LoVo (cell line): ENCODE measurements around the gene ARL14EP.

Experiments
- DNase-seq: peaks from one replicate; pipeline ENCODE4 v3.0.0-alpha.2; 2016; ENCODE audit warnings: low spot score

ARL14EP gene

DNA sequence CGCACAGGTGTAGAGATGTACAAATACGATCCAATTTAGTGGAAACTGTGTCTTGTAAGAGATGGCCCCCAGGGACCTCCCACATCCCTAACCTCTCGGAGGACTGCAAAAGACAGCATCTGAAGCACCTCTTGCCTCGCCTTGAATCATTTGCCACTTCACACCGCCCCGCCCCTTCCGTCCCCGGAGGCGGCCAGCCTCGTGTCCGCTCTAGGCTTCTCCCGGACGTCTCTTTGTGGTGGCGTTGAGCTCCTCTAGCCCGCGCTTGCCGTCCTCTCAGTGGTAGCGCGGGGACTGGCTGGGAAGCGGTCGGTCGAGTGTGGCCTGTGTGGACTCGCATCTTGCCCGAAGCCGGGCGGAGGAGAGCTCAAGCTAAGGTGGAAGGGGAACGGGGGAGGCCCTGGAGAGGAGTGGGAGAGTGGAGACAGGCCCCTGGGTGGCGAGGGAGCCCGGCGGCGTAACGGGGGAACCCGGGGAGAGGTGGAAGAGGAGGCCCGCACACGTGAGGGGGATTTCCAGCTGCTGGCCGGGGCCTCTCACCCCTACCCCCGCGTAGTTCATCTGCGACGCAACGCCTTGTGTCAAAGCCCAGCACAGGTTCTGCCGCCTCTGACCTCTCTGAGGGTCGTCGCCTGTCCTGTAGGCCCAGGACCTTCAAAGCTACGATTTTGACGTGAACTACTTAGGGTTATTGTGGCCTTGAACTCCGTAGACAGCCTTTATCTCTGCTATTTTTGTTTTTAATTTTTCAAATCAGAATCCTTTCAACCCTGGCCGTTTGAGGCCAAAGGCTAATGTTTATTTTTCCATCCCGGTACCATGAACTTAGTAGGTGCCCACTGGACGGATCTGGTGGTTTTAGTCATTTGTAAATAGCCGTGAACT lies at the start of gene ARL14EP:
Gene ARL14EP (plus strand): TSS at position 279 of the 885 bp plus-strand sequence. CDS start 7,845 bp downstream, outside the sequence.
- peak; percentile 92 for DNase-seq

GRCh38 chr11:30277176-30277575 lies 45.7 kb upstream of the ARL14EP start:
- DNase-seq = no peak

DNA sequence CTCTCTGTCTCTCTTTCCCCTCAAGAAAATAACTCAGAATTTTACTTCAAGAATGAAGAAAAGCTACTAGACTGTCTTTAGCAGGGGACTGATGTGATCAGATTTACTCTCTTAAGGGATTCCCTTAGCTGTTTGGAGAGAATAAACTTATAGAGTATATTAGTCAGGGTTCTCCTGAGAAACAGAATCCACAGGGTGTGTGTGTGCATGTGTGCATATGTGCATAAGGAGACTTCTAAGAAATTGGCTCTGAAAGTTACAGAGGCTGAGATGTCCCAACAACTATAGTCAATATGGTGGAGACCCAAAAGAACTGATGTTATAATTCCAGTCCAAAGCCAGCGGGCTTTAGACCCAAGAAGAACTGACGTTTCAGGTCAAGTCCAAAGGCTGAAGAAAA lies 43.1 kb upstream of the ARL14EP start:
- no peak for DNase-seq

DNA sequence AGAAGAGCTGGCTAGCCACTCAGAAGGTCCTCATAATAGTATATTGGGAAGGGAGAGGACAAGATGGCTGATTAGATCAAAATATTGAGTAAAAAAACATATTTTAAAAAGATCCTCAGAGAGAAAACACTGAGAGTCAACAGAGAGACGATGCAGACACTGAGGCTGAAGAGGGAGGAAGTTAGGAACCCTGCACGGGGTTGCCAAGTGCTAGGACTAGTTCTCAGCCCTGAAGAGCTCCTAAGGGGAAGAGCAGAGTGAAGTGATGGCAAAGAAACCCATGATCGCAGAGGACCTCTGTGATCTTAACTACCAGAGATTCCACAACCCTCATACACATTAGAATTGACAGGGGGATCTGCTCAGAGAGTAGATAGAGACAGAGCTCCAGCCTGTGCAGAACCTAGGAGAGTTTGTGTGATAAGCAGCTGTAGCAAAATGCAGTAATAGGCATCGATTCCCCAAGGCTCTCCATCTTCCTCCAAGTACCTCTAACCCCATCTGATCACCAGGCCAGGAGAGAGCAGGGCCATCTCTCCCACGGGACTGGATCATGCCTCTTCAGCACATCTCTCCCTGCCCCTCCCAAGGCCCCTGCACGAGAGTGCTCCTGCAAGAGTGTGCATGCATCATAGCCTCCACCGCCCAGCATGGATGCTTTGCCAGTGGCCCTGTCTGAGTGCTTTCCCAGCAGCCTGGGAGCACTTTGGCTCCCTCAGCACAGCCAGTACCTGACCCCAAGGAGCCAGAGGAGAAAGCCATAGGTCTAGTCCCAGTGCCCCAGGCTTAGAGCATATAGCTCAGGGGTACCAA lies 41.2 kb upstream of the ARL14EP start:
- DNase-seq = no peak

- DNase-seq = no peak
These were observed 40.6 kb upstream of the ARL14EP start for GRCh38 chr11:30282289-30282631.

DNA sequence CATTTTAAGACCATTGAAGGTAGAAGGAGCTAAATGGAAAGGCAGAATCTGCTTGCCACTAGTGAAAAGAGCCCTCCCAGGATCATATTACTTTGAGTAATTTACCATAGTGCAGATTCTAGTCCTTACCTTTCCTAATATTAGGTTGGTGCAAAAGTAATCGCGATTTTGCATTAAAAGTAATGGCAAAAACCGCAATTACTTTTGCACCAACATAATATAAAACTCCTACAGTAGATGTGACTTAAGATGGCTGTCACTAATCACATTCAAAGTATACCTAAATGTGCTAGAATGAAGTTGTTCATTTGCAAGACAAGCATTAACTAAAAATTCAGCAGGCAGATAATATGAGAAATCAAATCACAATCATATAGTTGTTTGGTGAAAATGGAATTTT lies 38.1 kb upstream of the ARL14EP start:
- no peak for DNase-seq

- DNase-seq = no peak
These were observed 37.3 kb upstream of the ARL14EP start for GRCh38 chr11:30285416-30286121.

DNA sequence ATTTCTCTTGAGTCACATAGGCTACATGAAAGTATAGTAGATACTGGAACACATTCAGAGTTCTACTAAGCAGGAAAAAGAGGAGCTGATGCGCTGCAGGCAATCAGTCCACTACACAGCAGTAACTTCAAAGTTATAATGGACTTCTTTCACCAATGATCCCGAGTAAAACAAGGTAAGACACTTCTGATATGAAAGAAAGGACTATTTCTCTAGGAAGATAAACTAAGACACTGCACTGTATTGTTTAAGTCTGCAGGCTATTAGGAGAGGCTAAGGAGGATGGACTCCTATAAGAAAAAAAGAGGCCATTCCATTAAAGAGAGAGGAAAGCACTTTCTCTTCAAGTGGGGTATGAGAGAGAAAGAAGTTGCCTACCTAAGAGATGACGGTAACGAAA lies 31.6 kb upstream of the ARL14EP start:
- DNase-seq = no peak

GRCh38 chr11:30292545-30292944 lies 30.4 kb upstream of the ARL14EP start:
- no peak for DNase-seq

DNA sequence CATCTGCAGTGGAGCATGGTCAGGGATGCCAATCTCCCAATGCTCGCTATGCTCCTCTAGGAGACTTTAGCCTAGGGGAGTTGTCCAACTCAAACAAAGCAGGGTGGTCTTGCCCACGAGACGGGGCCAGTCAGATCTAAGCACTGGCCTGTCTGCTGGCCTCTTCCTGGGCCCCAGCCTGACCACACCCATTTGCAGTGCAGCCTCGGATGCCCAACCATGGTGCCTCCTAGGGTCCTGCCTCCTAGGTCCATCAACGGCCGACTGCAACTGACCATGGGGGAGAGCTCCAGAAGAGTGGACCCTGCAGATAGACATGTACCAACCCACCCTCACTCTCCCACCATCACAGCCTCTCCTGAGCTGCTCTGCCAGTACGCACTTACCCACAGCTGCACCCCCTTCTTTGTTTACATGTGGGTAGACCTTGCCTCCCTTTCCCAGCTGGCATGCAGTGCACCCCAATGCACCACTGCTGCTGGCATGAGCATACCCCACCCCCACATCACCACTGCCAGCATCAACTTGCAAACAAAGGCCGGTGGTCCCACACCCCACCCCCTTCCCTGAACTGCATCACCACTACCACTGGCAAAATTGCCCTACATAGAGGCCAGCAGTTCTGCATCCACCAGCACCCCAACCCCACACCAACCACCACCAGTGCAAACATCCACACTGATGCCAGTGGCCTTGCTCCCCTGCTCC lies 27.6 kb upstream of the ARL14EP start:
- DNase-seq = no peak

DNA sequence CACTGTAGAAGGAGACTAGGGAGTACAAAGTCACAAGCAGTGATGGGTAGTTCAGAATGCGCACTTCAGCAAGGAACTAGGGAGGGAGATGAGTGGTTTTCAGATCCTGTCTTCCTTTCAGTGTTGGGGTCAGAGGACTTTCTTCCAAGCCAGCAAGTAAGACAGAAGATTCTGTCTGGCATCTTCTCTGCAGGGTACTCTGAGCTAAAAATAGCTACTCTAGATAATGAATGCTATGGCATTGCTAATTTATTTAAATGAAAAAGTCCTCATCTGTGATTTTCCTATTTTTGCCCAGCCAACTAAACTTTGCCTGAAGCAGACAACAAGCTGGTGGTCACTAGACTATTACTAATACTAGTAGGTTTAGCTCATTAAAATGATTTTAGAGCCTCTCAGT lies 18.3 kb upstream of the ARL14EP start:
- no peak for DNase-seq

DNA sequence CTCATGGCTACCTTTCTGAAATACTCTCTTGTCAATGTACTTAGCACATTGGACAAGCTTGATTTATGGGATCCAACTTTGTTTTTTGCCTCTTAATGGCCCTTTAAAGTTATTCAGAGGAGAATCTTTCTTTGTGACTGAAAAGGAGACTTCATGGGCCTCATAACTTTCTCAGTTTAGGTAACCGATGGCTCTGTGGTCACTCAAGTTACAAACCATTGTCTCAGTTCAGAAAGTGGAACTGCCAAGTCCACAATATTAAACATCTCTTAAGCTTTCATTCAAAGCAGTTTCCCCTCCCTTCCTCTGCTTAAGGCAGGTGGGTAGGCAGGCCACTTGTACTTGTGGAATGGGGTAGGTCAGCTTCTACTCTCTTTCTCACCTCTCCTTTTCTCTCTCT lies 12.3 kb upstream of the ARL14EP start:
- DNase-seq = no peak

DNA sequence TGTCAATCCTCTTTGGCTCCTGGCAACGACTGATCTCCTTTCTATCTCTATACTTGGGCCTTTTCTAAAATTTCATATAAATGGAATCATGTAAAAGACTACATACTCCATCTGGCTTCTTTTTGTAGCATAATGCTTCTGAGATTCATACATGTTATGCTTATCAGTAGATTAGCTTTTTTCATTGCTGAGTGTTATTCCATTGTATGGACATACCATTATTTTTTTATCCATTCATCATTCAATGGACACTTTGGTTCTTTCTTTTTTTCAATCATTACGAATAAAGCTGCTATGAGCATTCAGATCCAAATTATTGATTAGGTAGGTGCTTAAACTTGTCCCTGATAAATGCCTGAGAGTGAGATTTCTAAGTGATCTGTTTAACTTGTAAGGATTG lies 11.7 kb upstream of the ARL14EP start:
- DNase-seq = no peak

- DNase-seq = no peak
These were observed 10.7 kb upstream of the ARL14EP start for GRCh38 chr11:30312243-30312642.

GRCh38 chr11:30313580-30313979 lies 9.3 kb upstream of the ARL14EP start:
- DNase-seq = no peak

DNA sequence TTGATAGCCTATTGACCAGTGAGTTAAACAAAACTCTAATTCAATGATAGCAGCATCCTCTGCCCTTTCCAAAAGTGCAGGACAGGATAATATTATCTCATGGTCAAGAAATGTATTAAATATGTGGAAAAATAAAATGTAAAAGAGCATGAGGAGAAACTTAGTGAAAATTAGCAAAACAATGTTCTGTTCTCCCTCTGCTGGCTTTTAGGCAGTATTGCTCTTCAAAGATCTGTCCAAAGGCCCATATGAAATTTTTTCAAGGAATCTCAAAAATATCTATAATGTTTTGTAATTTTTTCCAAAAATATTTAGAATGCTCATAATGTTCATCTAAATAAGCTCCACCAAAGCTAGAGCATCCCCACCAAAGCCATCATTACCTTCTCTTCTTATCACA lies 8.3 kb upstream of the ARL14EP start:
- no peak for DNase-seq

DNA sequence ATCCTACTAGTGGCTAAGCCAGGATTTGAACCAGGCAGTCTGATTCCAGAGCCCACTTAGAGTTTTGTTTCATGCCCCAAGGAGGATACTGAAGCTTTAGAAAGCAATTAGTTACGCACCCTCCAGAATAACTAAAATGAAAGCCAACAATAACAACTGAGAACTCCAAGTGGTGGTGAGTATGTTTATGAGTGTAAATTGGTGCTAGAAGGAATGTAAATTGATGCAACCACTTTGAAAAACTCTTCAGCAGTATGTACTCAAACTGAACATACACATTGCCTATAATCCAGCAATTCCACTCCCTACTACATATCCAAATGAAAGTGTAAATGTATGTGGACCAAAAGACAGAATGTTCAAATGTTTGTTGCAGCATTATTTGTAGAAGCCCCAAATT lies 6.7 kb upstream of the ARL14EP start:
- no peak for DNase-seq

DNA sequence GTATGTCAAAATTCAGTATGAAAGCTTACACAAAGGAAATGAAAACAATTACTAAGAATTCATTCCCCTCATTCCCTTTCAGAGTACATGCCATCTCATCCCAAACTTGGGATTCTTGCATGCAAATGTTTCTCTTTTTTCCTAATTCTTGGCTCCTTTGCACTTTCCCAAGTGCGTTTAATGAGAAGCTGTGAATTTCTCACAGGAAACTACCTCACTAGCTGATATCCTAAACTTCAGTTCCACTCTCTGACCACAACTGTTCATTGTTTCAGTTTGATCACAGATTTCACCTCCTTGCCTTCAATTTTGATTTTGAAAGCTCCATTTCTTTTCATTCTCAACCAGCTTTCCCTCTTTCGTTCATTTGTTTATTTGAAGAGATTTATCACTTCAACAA lies 5.9 kb upstream of the ARL14EP start:
- no peak for DNase-seq

DNA sequence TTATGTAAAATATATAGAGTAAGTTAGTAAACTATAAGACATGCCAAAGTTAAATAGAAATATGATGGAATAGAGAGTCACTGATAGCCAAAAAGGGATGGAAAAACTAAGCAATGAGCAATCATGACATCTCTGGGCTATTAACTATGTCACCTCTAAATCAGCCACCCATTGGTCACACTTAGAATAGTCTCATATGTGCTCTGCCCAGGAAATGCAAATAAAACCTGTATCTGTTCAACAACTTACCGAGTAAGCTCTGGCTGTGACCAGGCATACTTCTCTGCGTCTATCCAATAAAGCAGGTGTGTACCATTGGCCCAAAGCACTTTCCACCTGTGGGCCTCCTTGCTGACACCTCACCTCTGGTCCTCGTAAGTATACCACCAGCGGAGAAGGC lies 1.6 kb upstream of the ARL14EP start:
- DNase-seq = no peak

GRCh38 chr11:30322191-30322590 lies 713 bp upstream of the ARL14EP start:
- DNase-seq = no peak

- no peak for DNase-seq
These were observed 3.3 kb downstream of the ARL14EP start for GRCh38 chr11:30326114-30326778.

DNA sequence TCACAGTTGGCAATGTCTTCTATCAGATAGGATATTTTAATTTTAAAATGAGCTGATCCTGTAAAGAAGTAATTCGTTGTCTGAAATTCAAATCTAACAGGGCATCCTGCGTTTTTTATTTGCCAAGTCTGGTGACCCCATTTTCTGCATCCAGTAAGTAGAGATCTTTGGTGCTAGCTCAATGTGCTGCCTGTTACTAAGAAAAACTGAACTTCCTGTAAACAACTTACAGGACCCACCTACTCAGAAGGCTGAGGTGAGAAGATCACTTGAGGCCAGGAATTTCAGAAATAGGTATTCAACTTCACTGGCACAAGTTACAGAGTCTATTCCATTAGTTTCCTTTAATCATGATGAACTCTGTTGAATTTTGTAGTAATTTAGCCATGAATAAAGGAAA lies 4.0 kb downstream of the ARL14EP start:
- DNase-seq = no peak
